AG04450 (cell line): Measurements from ENCODE around the gene MAML3. TPM values are rescaled to one million over a fixed set of nuclear protein-coding genes. Genes with fewer than 3 reads are reported as not detected.

Experiments used
- CTCF ChIA-PET: fragments of 300-600, 350-600 bp; formaldehyde crosslinking; extraction: SDS; loops from one replicate; lab custom pipeline; 2022; ENCODE audit warnings: antibody characterized with exemption, inconsistent platforms; lab: Charles Lee
- POLR2A ChIA-PET: fragments of 350-600 bp; formaldehyde crosslinking; extraction: SDS; loops from one replicate; lab custom pipeline; 2021; ENCODE audit warnings: antibody characterized with exemption, inconsistent platforms; lab: Yijun Ruan, JAX
- DNase-seq: peaks from one replicate; pipeline ENCODE4 v3.0.0-alpha.2; 2011; ENCODE audit warnings: low read depth, low spot score
- H3K27ac ChIP-seq: one replicate; pipeline ENCODE4 v1.5.1; 2012; ENCODE audit warnings: low read depth, low read length, control low read depth
- H3K27me3 ChIP-seq: one replicate; pipeline ENCODE4 v1.6.0; 2012; ENCODE audit warnings: low read length; ENCODE audit not compliant: control insufficient read depth, insufficient read depth
- H3K4me3 ChIP-seq: 2 replicates; pipeline ENCODE4 v1.5.1; 2011; ENCODE audit warnings: mild to moderate bottlenecking, low read depth, low read length, control low read depth
- H3K9me3 ChIP-seq: 2 replicates; pipeline ENCODE4 v1.5.1; 2012; ENCODE audit warnings: low read length; ENCODE audit not compliant: control insufficient read depth, insufficient read depth
- CTCF ChIP-seq: IDR thresholded peaks from 2 replicates; pipeline ENCODE4 v1.5.1; 2011; ENCODE audit warnings: low read depth, low read length, control low read depth, inconsistent platforms
- polyA plus RNA-seq: library from polyadenylated mRNA; depleted of rRNA; stranded (reverse); fragments of >200 nt; gene quantifications from 2 replicates; pipeline ENCODE4 v1.2.3, GENCODE V29; 2011

Gene MAML3
- polyA plus RNA-seq, 1 experiment = 4.1 TPM

GRCh38 chr4:139736661-139737060, 417.3 kb downstream of the MAML3 start:
- Histone ChIP-seq H3K27me3 (no peaks in the 10 kb centered on the region), H3K9me3 (no peaks in the 10 kb centered on the region), H3K4me3 (no peak overlapping the region), H3K27ac (no peak overlapping the region)
- ChIA-PET CTCF (interaction anchor here (0.7 to 1.1 kb wide), 3 partner anchors 22 to 623 kb away, joined by 3 to 4 read pairs (median 3); no protein-coding TSS in a partner anchor), POLR2A (no interaction called here)
- TF ChIP-seq CTCF = no peak
- DNase-seq = no peak

GRCh38 chr4:139736274-139736660, 417.7 kb downstream of the MAML3 start:
- DNase-seq = no peak
- no peaks in the 10 kb centered on the region for H3K9me3 ChIP-seq
- CTCF ChIA-PET = interaction anchor here (0.7 to 1.1 kb wide), 3 partner anchors 21 to 624 kb away, joined by 3 to 4 read pairs (median 3); no protein-coding TSS in a partner anchor
- TF ChIP-seq CTCF = no peak
- no peak overlapping the region for H3K27ac ChIP-seq
- POLR2A ChIA-PET = no interaction called here
- H3K4me3 ChIP-seq = no peak overlapping the region
- H3K27me3 ChIP-seq = no peaks in the 10 kb centered on the region

- no peak for TF ChIP-seq CTCF
- no peak for DNase-seq
- POLR2A ChIA-PET = no interaction called here
- peak overlapping the region; percentile 63 for H3K4me3 ChIP-seq
- H3K9me3 ChIP-seq = no peaks in the 10 kb centered on the region
- no peaks in the 10 kb centered on the region for H3K27me3 ChIP-seq
- no peak overlapping the region for H3K27ac ChIP-seq
- CTCF ChIA-PET = interaction anchor here (0.7 to 1.4 kb wide), 4 partner anchors 21 to 625 kb away, joined by 3 to 4 read pairs (median 3); no protein-coding TSS in a partner anchor
Measured at GRCh38 chr4:139735381-139736273, 418.4 kb downstream of the MAML3 start.

GRCh38 chr4:139734875-139735380, 419.1 kb downstream of the MAML3 start:
- ChIA-PET POLR2A (interaction anchor here (0.6 kb wide), 1 partner anchor 347 kb away, joined by 3 read pairs; no protein-coding TSS in a partner anchor), CTCF (interaction anchor here (0.7 to 3.1 kb wide), 13 partner anchors 14 to 625 kb away, joined by 3 to 19 read pairs (median 4); no protein-coding TSS in a partner anchor)
- TF ChIP-seq CTCF = peak; percentile 63
- Histone ChIP-seq H3K27ac (peak overlapping the region; percentile 61), H3K9me3 (no peaks in the 10 kb centered on the region), H3K4me3 (peak overlapping the region; percentile 63), H3K27me3 (no peaks in the 10 kb centered on the region)
- no peak for DNase-seq
